ENCODE data around the gene RACGAP1.
"Not testable (repeated sequence)": the region's sequence is repeated elsewhere in the genome, so short reads cannot be mapped to it uniquely, and the experiment has no call there.

RACGAP1 gene

DNA sequence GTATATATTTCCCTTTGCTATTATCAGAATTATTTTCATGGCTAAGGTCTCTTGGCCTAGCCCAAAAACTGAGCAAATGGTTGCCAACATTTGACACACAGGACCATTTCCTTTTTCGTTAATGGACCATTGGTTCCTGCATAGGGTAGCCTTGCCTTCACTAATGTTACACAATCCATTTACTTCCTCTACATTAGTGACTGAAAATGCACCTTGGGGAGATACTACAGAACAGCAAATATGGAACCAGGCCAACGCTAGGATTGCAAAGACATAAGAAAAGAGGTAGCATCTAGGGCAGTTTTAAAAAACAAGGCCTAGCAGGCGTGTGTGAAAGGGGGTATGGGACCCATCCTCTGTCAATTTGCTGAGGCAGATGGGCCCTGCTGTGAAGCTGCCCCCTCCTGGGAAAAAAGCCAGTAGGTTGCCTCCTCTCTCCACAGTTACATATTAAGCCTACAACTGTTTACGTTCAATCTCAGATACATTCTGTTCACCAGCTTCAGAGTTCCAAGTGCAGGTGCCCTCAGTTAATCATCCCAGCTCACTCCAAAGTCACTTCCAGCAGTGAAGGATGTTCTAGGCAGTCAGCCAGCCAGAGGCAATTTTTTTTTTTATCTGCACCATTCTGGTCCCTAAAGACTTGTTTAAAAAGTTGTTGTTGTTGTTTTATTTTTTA is 37.5 kb downstream of the RACGAP1 start:
- no peak overlapping the region for H3K4me2 ChIP-seq (ENCODE audit: low read length)
- H3K23ac ChIP-seq (ENCODE audit: low read length), result no peak overlapping the region
- peaks cover 8% of the 10 kb centered on the region for H3K36me3 ChIP-seq (ENCODE audit: control insufficient read depth, insufficient read depth, low read length)
- no peak overlapping the region for H2AK5ac ChIP-seq (ENCODE audit: low read length)
- no peak overlapping the region for H2BK120ac ChIP-seq (ENCODE audit: low read depth, low read length)
- H2BK5ac ChIP-seq (ENCODE audit: low read length), result no peak overlapping the region
- H3K79me2 ChIP-seq (ENCODE audit: control insufficient read depth, insufficient read depth, low read length), result no peaks in the 10 kb centered on the region
- no peak overlapping the region for H3K27ac ChIP-seq (ENCODE audit: low read depth, low read length)
- H4K5ac ChIP-seq (ENCODE audit: low read length), result no peak overlapping the region
- no peak overlapping the region for H2BK15ac ChIP-seq (replicated peaks; ENCODE audit: low read depth)
- H3K18ac ChIP-seq (ENCODE audit: low read length), result no peak overlapping the region
- WGBS (ENCODE audit: extremely low coverage, insufficient coverage, low lambda C conversion rate), result no CpG with 5 or more reads among the region's 4 CpGs
- H4K8ac ChIP-seq (ENCODE audit: low read depth, low read length), result no peak overlapping the region
- no peak overlapping the region for H3K4me3 ChIP-seq (ENCODE audit: low read length)
- DNase-seq, result no peak
- peaks cover 5% of the 10 kb centered on the region for H3K4me1 ChIP-seq (ENCODE audit: control insufficient read depth, low read depth, low read length)
- H3K56ac ChIP-seq (ENCODE audit: low read length), result no peak overlapping the region
- H3K79me1 ChIP-seq (ENCODE audit: low read length), result no peaks in the 10 kb centered on the region
- no peak overlapping the region for H3K4ac ChIP-seq (ENCODE audit: low read depth, low read length)
- H3K27me3 ChIP-seq (ENCODE audit: insufficient read depth, low read length, poor library complexity), result no peaks in the 10 kb centered on the region
- no peak overlapping the region for H3K9ac ChIP-seq (ENCODE audit: low read length)

DNA sequence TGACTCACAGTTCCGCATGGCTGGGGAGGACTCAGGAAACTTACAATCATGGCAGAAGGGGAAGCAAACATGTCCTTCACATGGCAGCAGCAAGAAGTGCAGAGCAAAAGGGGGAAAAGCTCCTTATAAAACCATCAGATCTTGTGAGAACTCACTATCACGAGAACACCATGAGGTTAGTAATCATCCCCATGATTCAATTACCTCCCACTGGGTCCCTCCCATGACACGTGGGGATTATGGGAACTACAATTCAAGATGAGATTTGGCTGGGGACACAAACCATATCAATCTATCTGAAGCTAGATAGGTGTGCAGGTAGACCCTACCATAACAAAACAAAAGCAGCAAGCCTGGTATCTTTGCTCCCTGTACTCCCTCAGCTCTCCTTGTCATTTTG is 38.8 kb downstream of the RACGAP1 start:
- DNase-seq, result peak; percentile 40
- H3K18ac ChIP-seq (ENCODE audit: low read length); H3K4ac ChIP-seq (ENCODE audit: low read depth, low read length); H3K79me1 ChIP-seq (ENCODE audit: low read length); H3K27ac ChIP-seq (ENCODE audit: low read depth, low read length); H3K27me3 ChIP-seq (ENCODE audit: insufficient read depth, low read length, poor library complexity); H2BK5ac ChIP-seq (ENCODE audit: low read length); H3K79me2 ChIP-seq (ENCODE audit: control insufficient read depth, insufficient read depth, low read length); H3K4me2 ChIP-seq (ENCODE audit: low read length); H3K23ac ChIP-seq (ENCODE audit: low read length); H3K9ac ChIP-seq (ENCODE audit: low read length); H3K4me1 ChIP-seq (ENCODE audit: control insufficient read depth, low read depth, low read length); H2BK15ac ChIP-seq (replicated peaks; ENCODE audit: low read depth); H4K5ac ChIP-seq (ENCODE audit: low read length); H2AK5ac ChIP-seq (ENCODE audit: low read length); H3K56ac ChIP-seq (ENCODE audit: low read length); H3K36me3 ChIP-seq (ENCODE audit: control insufficient read depth, insufficient read depth, low read length); H3K4me3 ChIP-seq (ENCODE audit: low read length); H4K8ac ChIP-seq (ENCODE audit: low read depth, low read length); H2BK120ac ChIP-seq (ENCODE audit: low read depth, low read length): not testable (repeated sequence)
- WGBS (ENCODE audit: extremely low coverage, insufficient coverage, low lambda C conversion rate), result no CpG with 5 or more reads among the region's 3 CpGs

DNA sequence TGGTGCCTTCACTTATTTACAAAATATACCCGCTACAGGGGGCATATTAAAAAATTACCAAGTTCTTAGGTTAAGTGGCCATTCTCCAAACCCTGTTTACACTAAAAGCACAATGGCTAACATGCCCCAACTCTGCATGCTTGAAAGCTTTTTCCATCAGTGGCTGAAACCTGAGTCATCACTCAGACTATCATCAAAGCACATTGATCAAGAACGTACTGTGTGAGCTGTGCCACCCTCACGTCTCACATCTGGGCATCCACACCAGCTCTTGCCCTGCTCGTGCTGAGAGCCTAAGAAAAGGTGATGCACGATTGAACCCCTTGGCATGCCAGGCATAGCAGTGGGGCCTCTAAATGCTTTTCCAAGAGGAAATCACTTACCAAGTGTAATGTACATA is 39.3 kb downstream of the RACGAP1 start:
- Histone ChIP-seq H2AK5ac (ENCODE audit: low read length) (no peak overlapping the region), H2BK120ac (ENCODE audit: low read depth, low read length) (no peak overlapping the region), H3K9ac (ENCODE audit: low read length) (no peak overlapping the region), H4K8ac (ENCODE audit: low read depth, low read length) (no peak overlapping the region), H3K79me2 (ENCODE audit: control insufficient read depth, insufficient read depth, low read length) (no peaks in the 10 kb centered on the region), H3K4ac (ENCODE audit: low read depth, low read length) (no peak overlapping the region), H3K4me2 (ENCODE audit: low read length) (no peak overlapping the region), H3K27me3 (ENCODE audit: insufficient read depth, low read length, poor library complexity) (no peaks in the 10 kb centered on the region), H3K79me1 (ENCODE audit: low read length) (no peaks in the 10 kb centered on the region), H3K56ac (ENCODE audit: low read length) (no peak overlapping the region), H4K5ac (ENCODE audit: low read length) (no peak overlapping the region), H3K4me1 (ENCODE audit: control insufficient read depth, low read depth, low read length) (peaks cover 5% of the 10 kb centered on the region), H2BK15ac (replicated peaks; ENCODE audit: low read depth) (no peak overlapping the region), H3K18ac (ENCODE audit: low read length) (no peak overlapping the region), H3K4me3 (ENCODE audit: low read length) (no peak overlapping the region), H3K23ac (ENCODE audit: low read length) (no peak overlapping the region), H3K27ac (ENCODE audit: low read depth, low read length) (no peak overlapping the region), H2BK5ac (ENCODE audit: low read length) (no peak overlapping the region), H3K36me3 (ENCODE audit: control insufficient read depth, insufficient read depth, low read length) (peaks cover 3% of the 10 kb centered on the region)
- no peak for DNase-seq
- no CpG with 5 or more reads among the region's 5 CpGs for WGBS (ENCODE audit: extremely low coverage, insufficient coverage, low lambda C conversion rate)

DNA sequence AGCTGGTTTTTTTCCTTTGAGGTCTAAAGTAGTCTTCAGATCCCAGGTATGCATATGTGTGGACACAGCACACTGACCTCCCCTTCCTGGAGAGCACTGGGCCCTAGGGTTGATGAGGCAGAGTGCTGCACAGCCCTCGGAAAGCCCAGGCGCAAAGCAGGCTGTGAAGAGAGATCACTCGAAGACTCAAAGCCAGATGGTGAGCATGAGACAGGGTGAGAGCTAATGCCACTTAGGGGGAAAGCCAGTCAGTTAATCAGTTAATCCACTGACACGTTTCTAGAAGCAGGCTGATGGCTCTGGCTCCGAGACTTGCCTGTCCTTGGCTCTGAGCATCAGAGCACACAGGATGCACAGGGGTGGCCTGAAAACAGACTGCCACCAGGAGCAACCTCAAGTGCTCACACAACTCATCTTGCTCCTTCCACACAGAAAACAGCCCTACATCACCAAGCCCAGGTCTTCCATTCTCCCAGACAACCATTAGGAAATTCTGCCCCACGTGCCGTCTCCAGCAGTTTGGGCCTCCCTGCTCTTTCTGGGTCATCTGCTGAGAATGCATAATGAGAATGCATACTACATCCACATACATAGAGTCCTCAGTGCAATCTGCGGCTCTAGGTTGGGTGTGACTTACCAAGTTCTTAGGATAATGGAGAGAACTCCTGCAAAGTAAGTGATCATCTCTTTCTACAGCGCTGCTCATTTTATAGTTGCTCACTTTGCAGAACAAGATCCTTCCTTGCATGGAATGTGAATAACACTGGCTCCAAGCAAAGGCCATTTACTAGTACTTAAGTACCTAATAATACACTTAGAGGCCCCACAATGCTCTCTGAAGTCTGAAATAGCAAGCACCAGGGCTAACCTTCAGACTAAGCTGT is 40.6 kb downstream of the RACGAP1 start:
- H3K4me2 ChIP-seq (ENCODE audit: low read length), result no peak overlapping the region
- no peak overlapping the region for H3K18ac ChIP-seq (ENCODE audit: low read length)
- H3K4me3 ChIP-seq (ENCODE audit: low read length), result no peak overlapping the region
- H2AK5ac ChIP-seq (ENCODE audit: low read length), result no peak overlapping the region
- no peak overlapping the region for H2BK120ac ChIP-seq (ENCODE audit: low read depth, low read length)
- peaks cover 5% of the 10 kb centered on the region for H3K4me1 ChIP-seq (ENCODE audit: control insufficient read depth, low read depth, low read length)
- peak overlapping the region; percentile 32 for H3K27ac ChIP-seq (ENCODE audit: low read depth, low read length)
- H2BK15ac ChIP-seq (replicated peaks; ENCODE audit: low read depth), result no peak overlapping the region
- DNase-seq, result peak; percentile 65
- H3K4ac ChIP-seq (ENCODE audit: low read depth, low read length), result no peak overlapping the region
- no peaks in the 10 kb centered on the region for H3K79me1 ChIP-seq (ENCODE audit: low read length)
- peak overlapping the region; percentile 37 for H3K56ac ChIP-seq (ENCODE audit: low read length)
- H3K9ac ChIP-seq (ENCODE audit: low read length), result peak overlapping the region; percentile 5
- no peak overlapping the region for H3K23ac ChIP-seq (ENCODE audit: low read length)
- peak overlapping the region; percentile 22 for H2BK5ac ChIP-seq (ENCODE audit: low read length)
- no peaks in the 10 kb centered on the region for H3K27me3 ChIP-seq (ENCODE audit: insufficient read depth, low read length, poor library complexity)
- no peak overlapping the region for H4K8ac ChIP-seq (ENCODE audit: low read depth, low read length)
- no peak overlapping the region for H4K5ac ChIP-seq (ENCODE audit: low read length)
- H3K79me2 ChIP-seq (ENCODE audit: control insufficient read depth, insufficient read depth, low read length), result no peaks in the 10 kb centered on the region
- peaks cover 3% of the 10 kb centered on the region for H3K36me3 ChIP-seq (ENCODE audit: control insufficient read depth, insufficient read depth, low read length)
- no CpG with 5 or more reads among the region's 9 CpGs for WGBS (ENCODE audit: extremely low coverage, insufficient coverage, low lambda C conversion rate)

DNA sequence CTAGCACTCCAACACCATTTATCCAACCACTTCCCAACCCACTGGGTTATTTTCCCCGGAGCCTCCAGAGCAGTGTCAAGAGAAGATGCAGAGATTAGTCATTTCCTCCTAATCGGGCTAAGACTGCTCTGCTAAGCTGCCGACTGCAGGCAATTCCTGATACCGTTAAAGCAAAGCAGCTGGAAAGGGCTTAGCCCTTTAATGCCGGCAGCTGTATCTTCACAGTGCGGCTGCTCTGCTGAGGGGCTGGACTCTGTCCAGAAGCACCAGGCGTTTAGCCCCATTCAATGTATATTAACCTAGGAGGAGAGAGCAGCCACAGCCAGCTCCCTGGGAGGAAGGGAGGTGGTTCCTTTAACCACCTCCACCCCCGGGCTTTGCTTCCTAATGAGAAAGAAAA is 41.4 kb downstream of the RACGAP1 start:
- H3K79me1 ChIP-seq (ENCODE audit: low read length), result no peaks in the 10 kb centered on the region
- peaks cover 5% of the 10 kb centered on the region for H3K4me1 ChIP-seq (ENCODE audit: control insufficient read depth, low read depth, low read length)
- no peak overlapping the region for H3K4ac ChIP-seq (ENCODE audit: low read depth, low read length)
- no peak overlapping the region for H3K18ac ChIP-seq (ENCODE audit: low read length)
- H3K27me3 ChIP-seq (ENCODE audit: insufficient read depth, low read length, poor library complexity), result no peaks in the 10 kb centered on the region
- no peak overlapping the region for H4K5ac ChIP-seq (ENCODE audit: low read length)
- H2BK15ac ChIP-seq (replicated peaks; ENCODE audit: low read depth), result no peak overlapping the region
- H2BK5ac ChIP-seq (ENCODE audit: low read length), result no peak overlapping the region
- H3K9ac ChIP-seq (ENCODE audit: low read length), result no peak overlapping the region
- no peak overlapping the region for H3K56ac ChIP-seq (ENCODE audit: low read length)
- WGBS (ENCODE audit: extremely low coverage, insufficient coverage, low lambda C conversion rate), result no CpG with 5 or more reads among the region's 8 CpGs
- H3K27ac ChIP-seq (ENCODE audit: low read depth, low read length), result peak overlapping the region; percentile 65
- no peak overlapping the region for H2AK5ac ChIP-seq (ENCODE audit: low read length)
- H3K36me3 ChIP-seq (ENCODE audit: control insufficient read depth, insufficient read depth, low read length), result peaks cover 3% of the 10 kb centered on the region
- H3K4me2 ChIP-seq (ENCODE audit: low read length), result no peak overlapping the region
- peak; percentile 82 for DNase-seq
- H2BK120ac ChIP-seq (ENCODE audit: low read depth, low read length), result no peak overlapping the region
- H3K23ac ChIP-seq (ENCODE audit: low read length), result no peak overlapping the region
- H3K79me2 ChIP-seq (ENCODE audit: control insufficient read depth, insufficient read depth, low read length), result no peaks in the 10 kb centered on the region
- H4K8ac ChIP-seq (ENCODE audit: low read depth, low read length), result no peak overlapping the region
- H3K4me3 ChIP-seq (ENCODE audit: low read length), result no peak overlapping the region

Data from mesendoderm (in vitro differentiated cells).